ENCODE measurements around the gene PSMA5. TPM values are rescaled to one million over a fixed set of nuclear protein-coding genes. Genes with fewer than 3 reads are reported as not detected.

Gene PSMA5
- total and polyA plus RNA-seq, 2 of the 13 experiments (the other 11 are each of a cell fraction or from before 2014, with no cell fraction given), result 140 to 169 TPM

GRCh38 chr1:109392788-109393616 is 33.2 kb downstream of the PSMA5 start (continued):
- TF ChIP-seq FOXO4 (CRISPR knock-in tag; conservative IDR thresholded peaks at IDR 0.05) (no peak), POLR2A (IDR thresholded peaks at IDR 0.05; ENCODE audit: insufficient read depth in 1 of 2, low read depth in 2 of 2, low read length in 2 of 2) (no peak; a peak in 1 of 4 replicates), ZBTB40 (IDR thresholded peaks at IDR 0.05) (no peak), ZBTB40 (CRISPR knock-in tag; IDR thresholded peaks at IDR 0.05) (no peak), ZNF354B (CRISPR knock-in tag; IDR thresholded peaks at IDR 0.05) (no peak), ZNF33B (CRISPR knock-in tag; IDR thresholded peaks at IDR 0.05) (no peak), TFDP2 (CRISPR knock-in tag; IDR thresholded peaks at IDR 0.05) (peak; percentile 57), NPAS2 (CRISPR knock-in tag; IDR thresholded peaks at IDR 0.05; ENCODE audit: borderline replicate concordance) (no peak), SMAD1 (CRISPR knock-in tag; IDR thresholded peaks at IDR 0.05; ENCODE audit: borderline replicate concordance, low read depth) (0 out of 2 replicates have a peak, but pooled peaks have one; percentile 48), CREM (IDR thresholded peaks at IDR 0.05) (peak; percentile 84), CREM (CRISPR knock-in tag; IDR thresholded peaks at IDR 0.05) (no peak), ZBTB46 (CRISPR knock-in tag; IDR thresholded peaks at IDR 0.05; ENCODE audit: borderline replicate concordance) (no peak), ZNF567 (CRISPR knock-in tag; IDR thresholded peaks at IDR 0.05; ENCODE audit: borderline replicate concordance) (0 out of 2 replicates have a peak, but pooled peaks have one; percentile 44), ZSCAN20 (CRISPR knock-in tag; IDR thresholded peaks at IDR 0.05; ENCODE audit: borderline replicate concordance) (no peak)
